ENCODE results near the gene KNDC1. TPM values are rescaled to one million over a fixed set of nuclear protein-coding genes. Genes with fewer than 3 reads are reported as not detected.
A peak's percentile ranks its signal among the peaks of the same experiment; 100 is the strongest.

KNDC1 gene
- total and polyA plus RNA-seq, 8 donors = 2.5 to 10.4 (median 4.0) TPM

- intact Hi-C loops (cut with DNase I) = no loop called here
- Histone ChIP-seq H3K4me1 (no peaks in the 10 kb centered on the region), H3K9me3 (no peaks in the 10 kb centered on the region), H3K4me3 (no peak overlapping the region), H3K27me3 (peaks cover 0 to 74% of the 10 kb centered on the region in 2 donors), H3K36me3 (no peaks in the 10 kb centered on the region), H3K27ac (no peak overlapping the region)
- ATAC-seq = no peak
- no peak for TF ChIP-seq CTCF (IDR thresholded peaks at IDR 0.05)
- peak in 2 of 4 donors; percentile 26 to 67 for DNase-seq
Observed at GRCh38 chr10:133142523-133143199, 17.4 kb upstream of the KNDC1 start.

DNA sequence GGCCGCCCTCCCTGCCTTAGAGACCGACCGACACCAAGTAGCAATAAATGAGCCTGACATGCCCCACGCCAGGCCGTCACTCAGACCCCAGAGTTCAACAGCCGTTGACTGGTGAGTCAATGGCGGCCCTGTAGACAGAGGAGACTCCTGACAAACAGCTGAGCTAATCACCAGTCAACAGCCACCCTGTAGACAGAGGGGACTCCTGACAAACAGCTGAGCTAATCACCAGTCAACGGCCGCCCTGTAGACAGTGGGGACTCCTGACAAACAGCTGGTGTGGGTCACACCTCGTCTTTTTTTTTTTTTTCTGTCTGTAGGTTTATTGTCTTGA is 16.9 kb upstream of the KNDC1 start:
- Histone ChIP-seq H3K27me3 (peaks cover 0 to 79% of the 10 kb centered on the region in 2 donors), H3K9me3 (no peaks in the 10 kb centered on the region), H3K4me1 (no peaks in the 10 kb centered on the region), H3K4me3 (no peak overlapping the region), H3K36me3 (no peaks in the 10 kb centered on the region), H3K27ac (no peak overlapping the region)
- no peak for ATAC-seq
- TF ChIP-seq CTCF (IDR thresholded peaks at IDR 0.05) = no peak
- peak in 2 of 4 donors; percentile 20 to 65 for DNase-seq
- intact Hi-C loops (cut with DNase I) = no loop called here

DNA sequence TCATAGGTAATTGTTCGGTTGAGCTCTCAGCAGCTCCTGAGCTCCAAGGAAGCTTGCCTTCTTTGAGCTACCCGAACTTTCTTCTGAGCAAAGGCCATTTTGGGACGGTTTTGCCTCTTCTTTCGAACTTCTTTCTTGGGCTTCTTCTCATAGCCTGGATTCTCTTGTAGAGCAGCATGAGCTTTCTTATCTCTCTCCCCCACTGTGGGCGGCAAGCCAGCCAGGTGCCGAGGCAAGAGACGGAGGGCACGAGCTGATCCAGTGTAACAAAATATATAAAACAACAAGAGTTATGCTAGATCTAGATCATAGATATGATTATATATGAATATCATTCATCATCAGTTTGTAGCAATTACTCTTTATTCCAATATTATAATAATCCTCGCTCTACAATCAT is 16.5 kb upstream of the KNDC1 start:
- no peak for TF ChIP-seq CTCF (IDR thresholded peaks at IDR 0.05)
- intact Hi-C loops (cut with DNase I) = no loop called here
- peak in 1 of 4 donors; percentile 38 for DNase-seq
- ATAC-seq = no peak
- Histone ChIP-seq H3K4me1 (no peaks in the 10 kb centered on the region), H3K27me3 (peaks cover 0 to 82% of the 10 kb centered on the region in 2 donors), H3K36me3 (no peaks in the 10 kb centered on the region), H3K9me3 (no peaks in the 10 kb centered on the region), H3K27ac (no peak overlapping the region), H3K4me3 (no peak overlapping the region)

DNA sequence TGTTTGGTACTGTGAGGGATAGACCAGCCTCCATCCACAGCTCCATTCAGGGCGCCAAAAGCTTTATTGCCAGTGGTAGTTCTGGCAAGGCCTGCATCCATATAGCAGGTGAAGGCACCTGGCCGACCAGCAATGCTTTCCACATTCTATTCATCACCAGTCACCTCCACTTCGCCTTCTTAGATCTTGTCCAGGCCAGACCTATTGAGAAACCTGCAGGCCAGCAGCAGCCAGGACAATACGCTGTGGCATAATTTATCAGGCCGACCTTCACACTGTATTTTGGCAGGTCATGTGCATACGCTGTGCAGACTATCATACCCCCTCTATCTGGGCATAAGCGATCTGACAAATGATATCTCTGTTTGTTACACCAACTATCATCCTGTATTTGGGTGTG is 15.2 kb upstream of the KNDC1 start:
- H3K27me3 ChIP-seq = peaks cover 0 to 79% of the 10 kb centered on the region in 2 donors
- H3K9me3 ChIP-seq = no peaks in the 10 kb centered on the region
- DNase-seq (no peak), ATAC-seq (no peak)
- intact Hi-C loops (cut with DNase I) = no loop called here
- no peak overlapping the region for H3K4me3 ChIP-seq
- H3K4me1 ChIP-seq = no peaks in the 10 kb centered on the region
- no peaks in the 10 kb centered on the region for H3K36me3 ChIP-seq
- no peak overlapping the region for H3K27ac ChIP-seq
- no peak for TF ChIP-seq CTCF (IDR thresholded peaks at IDR 0.05)

- H3K4me3 ChIP-seq = no peak overlapping the region
- DNase-seq (no peak), ATAC-seq (no peak)
- no peaks in the 10 kb centered on the region for H3K4me1 ChIP-seq
- H3K27me3 ChIP-seq = peaks cover 0 to 59% of the 10 kb centered on the region in 2 donors
- intact Hi-C loops (cut with DNase I) = no loop called here
- H3K27ac ChIP-seq = no peak overlapping the region
- H3K9me3 ChIP-seq = no peaks in the 10 kb centered on the region
- TF ChIP-seq CTCF (IDR thresholded peaks at IDR 0.05) = no peak
- no peaks in the 10 kb centered on the region for H3K36me3 ChIP-seq
Observed at GRCh38 chr10:133150226-133150625, 9.8 kb upstream of the KNDC1 start.

Data from left lung (tissue), 10 donors.